ENCODE measurements around the gene NBPF11.
A peak's percentile ranks its signal among the peaks of the same experiment; 100 is the strongest.
"Not testable (repeated sequence)": the region's sequence is repeated elsewhere in the genome, so short reads cannot be mapped to it uniquely, and the experiment has no call there.

NBPF11 gene

GRCh38 chr1:148149050-148149815 lies 2.8 kb downstream of the NBPF11 start:
- ATAC-seq, DNase-seq: not testable (repeated sequence)

DNA sequence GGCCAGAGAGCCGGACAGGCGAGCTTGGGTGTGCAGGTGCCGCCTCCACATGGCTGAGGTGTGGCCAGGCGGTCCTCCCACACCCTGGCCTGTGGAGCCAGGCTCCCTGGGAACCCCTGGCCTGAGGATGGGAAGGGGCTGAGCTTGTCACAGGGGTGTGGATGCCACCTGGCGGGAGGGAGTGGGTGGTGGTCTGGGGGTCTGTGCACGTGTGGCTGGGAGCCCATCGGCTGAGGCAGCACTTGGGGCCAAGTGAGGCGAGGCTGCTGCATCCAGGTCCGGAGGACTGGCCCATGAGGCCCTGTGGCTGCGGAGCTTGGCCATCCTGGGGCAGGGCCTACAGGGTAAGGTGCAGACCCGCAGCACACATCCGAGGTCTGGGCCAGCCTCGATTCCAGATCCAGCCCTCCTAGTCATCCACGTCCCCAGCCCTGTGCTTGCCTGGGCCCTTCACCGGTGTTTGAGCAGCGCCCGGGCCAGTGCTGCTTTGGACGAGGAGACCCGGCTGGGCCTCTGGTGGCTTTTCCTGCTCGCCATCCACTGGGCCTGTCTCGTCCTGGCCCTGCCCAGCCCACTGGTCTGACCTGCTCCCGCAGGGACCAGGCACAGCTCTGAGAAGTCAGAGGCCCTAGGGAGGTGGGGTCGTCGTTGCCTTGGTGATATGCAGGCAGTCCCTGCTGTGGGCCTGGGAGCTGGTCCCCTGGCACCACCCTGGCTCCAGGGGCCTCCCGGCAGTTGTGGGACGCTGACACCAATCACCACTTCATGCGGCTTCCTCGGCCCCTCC lies 4.8 kb downstream of the NBPF11 start:
- DNase-seq, ATAC-seq: not testable (repeated sequence)

DNA sequence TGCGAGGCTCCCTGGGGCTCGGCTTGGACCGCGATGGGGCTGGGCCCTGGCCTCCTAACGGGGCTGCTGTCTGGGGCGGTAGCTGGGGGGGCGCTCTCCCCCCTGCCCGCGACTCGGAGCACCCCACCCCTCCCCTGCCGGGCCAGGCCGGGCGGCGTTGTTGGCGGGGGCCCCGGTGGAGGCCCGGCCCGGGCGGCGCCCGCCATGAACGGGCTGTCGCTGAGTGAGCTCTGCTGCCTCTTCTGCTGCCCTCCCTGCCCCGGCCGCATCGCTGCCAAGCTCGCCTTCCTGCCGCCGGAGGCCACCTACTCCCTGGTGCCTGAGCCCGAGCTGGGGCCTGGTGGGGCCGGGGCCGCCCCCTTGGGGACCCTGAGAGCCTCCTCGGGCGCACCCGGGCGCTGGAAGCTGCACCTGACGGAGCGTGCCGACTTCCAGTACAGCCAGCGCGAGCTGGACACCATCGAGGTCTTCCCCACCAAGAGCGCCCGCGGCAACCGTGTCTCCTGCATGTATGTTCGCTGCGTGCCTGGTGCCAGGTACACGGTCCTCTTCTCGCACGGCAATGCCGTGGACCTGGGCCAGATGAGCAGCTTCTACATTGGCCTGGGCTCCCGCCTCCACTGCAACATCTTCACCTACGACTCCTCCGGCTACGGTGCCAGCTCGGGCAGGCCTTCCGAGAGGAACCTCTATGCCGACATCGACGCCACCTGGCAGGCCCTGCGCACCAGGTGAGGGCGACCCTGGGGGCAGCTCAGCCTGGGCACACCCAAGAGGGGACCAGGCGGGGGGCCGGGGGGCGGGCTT lies 5.7 kb downstream of the NBPF11 start:
- ATAC-seq, DNase-seq: not testable (repeated sequence)

- not testable (repeated sequence) for DNase-seq, ATAC-seq
Observed at GRCh38 chr1:148143223-148143622, 8.9 kb downstream of the NBPF11 start.

GRCh38 chr1:148141936-148142335 lies 10.1 kb downstream of the NBPF11 start:
- ATAC-seq, DNase-seq: not testable (repeated sequence)

- not testable (repeated sequence) for DNase-seq, ATAC-seq
Observed at GRCh38 chr1:148138606-148139005, 13.5 kb downstream of the NBPF11 start.

DNA sequence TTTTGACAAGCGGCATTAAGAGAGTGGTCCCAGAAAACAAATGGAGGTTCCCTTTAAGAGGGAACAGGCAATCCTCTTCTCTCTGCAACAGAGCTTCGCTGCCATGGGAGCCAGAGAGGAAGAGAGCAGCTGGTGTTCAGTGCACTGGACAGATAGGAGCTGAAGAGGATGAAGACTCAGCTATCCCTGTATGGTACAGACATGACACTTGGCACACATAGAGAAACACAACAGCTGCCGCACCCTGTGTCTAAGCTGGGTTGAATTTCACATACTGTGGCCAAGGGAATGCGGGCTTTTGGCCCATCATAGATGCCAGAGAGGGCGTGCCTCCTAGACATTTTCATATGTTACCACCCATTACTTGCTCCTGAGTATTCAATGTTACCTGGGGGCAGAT lies 29.7 kb downstream of the NBPF11 start:
- ATAC-seq, DNase-seq: not testable (repeated sequence)

- DNase-seq, ATAC-seq: not testable (repeated sequence)
Observed at GRCh38 chr1:148120395-148120794, 31.7 kb downstream of the NBPF11 start.

- ATAC-seq, DNase-seq: not testable (repeated sequence)
Observed at GRCh38 chr1:148095732-148096131, 56.3 kb downstream of the NBPF11 start.

- not testable (repeated sequence) for DNase-seq, ATAC-seq
Observed at GRCh38 chr1:148086196-148086595, 65.9 kb downstream of the NBPF11 start.

GRCh38 chr1:148081205-148081604 lies 70.9 kb downstream of the NBPF11 start:
- peak; percentile 57 for ATAC-seq
- DNase-seq, result not testable (repeated sequence)

GRCh38 chr1:148078632-148079519 lies 73.2 kb downstream of the NBPF11 start:
- not testable (repeated sequence) for DNase-seq

GRCh38 chr1:148078090-148078489 lies 74.0 kb downstream of the NBPF11 start:
- not testable (repeated sequence) for DNase-seq
- ATAC-seq, result peak; percentile 22

More at GRCh38 chr1:148078632-148079519, 73.2 kb downstream of the NBPF11 start:
- peak; percentile 47 for ATAC-seq

- DNase-seq, result not testable (repeated sequence)
- peak; percentile 58 for ATAC-seq
Observed at GRCh38 chr1:148077458-148077857, 74.6 kb downstream of the NBPF11 start.

GRCh38 chr1:148073392-148073791 lies 78.7 kb downstream of the NBPF11 start:
- DNase-seq, result not testable (repeated sequence)
- ATAC-seq, result peak; percentile 50

DNA sequence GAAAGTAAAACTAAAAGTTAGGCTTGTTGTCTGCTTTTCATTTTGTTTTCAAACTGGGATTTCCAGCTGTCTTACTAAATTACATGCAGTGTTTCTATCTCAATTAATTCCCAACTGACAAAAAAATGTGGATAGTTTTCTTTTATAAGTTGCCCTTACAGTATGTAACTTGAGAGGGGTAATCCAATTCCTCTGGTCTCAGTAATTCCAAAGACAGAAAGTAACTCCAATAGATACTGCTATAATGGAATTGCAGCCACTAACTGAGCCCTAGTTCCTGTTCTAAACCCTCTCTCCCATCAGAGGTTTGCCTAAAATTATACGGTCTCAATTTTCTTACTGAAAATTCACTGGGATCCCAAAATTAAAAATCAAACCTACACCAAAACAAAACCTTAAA lies 83.5 kb downstream of the NBPF11 start:
- DNase-seq, ATAC-seq: not testable (repeated sequence)

- ATAC-seq, DNase-seq: not testable (repeated sequence)
Observed at GRCh38 chr1:148068201-148068600, 83.9 kb downstream of the NBPF11 start.

DNA sequence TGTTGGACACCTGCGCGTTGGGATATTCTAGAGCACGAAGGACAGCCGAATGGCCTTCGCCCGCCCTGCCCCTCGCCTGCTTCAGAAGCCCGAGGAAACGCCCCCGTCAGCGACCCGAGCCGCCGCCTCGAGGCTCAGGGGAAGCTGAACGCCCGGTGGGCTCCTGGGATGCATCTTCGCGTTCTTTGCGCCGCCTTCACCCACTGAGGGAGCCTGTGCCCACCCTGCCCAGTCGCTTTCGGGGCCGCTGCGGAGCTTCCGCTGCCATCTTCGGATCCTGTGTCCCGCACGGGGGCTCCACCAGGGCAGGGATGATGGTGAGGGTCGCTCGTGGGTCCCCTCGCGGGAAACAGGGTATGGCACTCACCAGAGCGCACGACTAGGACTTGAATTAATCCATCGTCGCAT lies 91.8 kb downstream of the NBPF11 start:
- not testable (repeated sequence) for DNase-seq, ATAC-seq

DNA sequence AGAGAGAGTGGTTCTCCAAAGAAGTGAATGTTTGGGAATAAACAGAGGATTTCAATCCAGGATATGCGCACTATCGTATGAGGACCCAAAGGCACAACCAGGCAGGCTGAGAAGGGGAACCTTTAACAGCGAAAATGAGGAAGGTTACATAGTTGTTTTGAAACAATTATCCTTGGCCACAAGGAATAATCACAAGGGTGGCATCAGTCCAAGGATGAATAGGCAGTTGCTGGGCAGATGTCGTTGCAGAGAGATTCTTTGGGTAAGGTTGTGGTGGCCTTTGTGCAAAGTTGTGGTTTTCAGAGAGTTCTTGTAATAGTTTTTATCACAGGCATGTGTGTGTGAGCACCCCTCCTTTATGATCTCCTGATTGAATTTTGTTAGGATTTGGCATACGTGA lies 94.7 kb downstream of the NBPF11 start:
- not testable (repeated sequence) for ATAC-seq, DNase-seq

Data from stimulated activated naive CD8-positive, alpha-beta T cell treated with anti-CD3 and anti-CD28 coated beads, Interleukin-15, Interleukin-2, amounts not matched to agents 100 U/mL and 50 U/mL, for 24 hours (primary cell).